ENCODE results near the gene ZFYVE28. TPM values are rescaled to one million over a fixed set of nuclear protein-coding genes. Genes with fewer than 3 reads are reported as not detected.

ZFYVE28 gene
- total RNA-seq, 1 experiment from 2014 or later, result 19.2 TPM

DNA sequence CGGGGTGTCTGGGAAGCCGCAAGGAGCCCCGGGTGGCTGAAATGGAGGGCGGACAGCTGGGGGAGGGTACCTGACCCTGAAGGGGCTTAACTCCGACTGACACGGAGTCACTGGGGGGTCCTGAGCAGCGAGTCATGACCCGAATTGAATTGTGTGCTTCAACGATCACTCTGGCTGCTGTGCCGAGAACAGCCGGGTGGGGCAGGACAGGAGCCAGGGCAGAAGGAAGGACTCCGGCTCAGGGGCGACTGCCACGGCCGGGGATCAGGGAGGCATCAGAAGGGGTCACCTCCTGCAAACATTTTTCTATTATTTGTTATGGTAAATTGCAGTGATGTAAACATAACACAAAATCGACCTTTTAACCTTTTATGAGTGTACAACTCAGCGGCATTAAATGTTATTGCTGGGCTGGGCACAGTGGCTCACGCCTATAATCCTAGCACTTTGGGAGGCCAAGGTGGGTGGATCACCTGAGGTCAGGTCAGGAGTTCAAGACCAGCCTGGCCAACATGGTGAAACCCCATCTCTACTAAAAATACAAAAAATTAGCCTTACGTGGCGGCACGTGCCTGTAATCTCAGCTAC lies 21.6 kb downstream of the ZFYVE28 start:
- Histone ChIP-seq H4K20me1 (ENCODE audit: insufficient read depth) (no peaks in the 10 kb centered on the region), H3K36me3 (ENCODE audit: control insufficient read depth in 1 of 2, insufficient read depth in 2 of 2, low read length in 2 of 2) (no peaks in the 10 kb centered on the region), H3K9ac (ENCODE audit: low read length) (no peak overlapping the region), H3K27ac (ENCODE audit: low read depth, low read length) (no peak overlapping the region), H3K9me2 (ENCODE audit: insufficient read depth) (no peaks in the 10 kb centered on the region), H3K4me2 (ENCODE audit: low read length) (no peak overlapping the region), H3K79me2 (ENCODE audit: insufficient read depth, low read length) (peaks cover 9% of the 10 kb centered on the region; the same call in 1 of the 2 replicates), H3K9me3 (ENCODE audit: control insufficient read depth in 1 of 2, insufficient read depth in 1 of 2, low read depth in 1 of 2, low read length in 2 of 2) (no peaks in the 10 kb centered on the region), H2AFZ (ENCODE audit: low read depth, low read length, poor library complexity, severe bottlenecking) (no peak overlapping the region), H3K4me3 (replicated peaks in 1 of 2; ENCODE audit: low read depth in 1 of 2, low read length in 2 of 2) (no peak overlapping the region), H3K27me3 (ENCODE audit: insufficient read depth, low read length) (no peaks in the 10 kb centered on the region), H3K4me1 (ENCODE audit: control insufficient read depth in 1 of 2, insufficient read depth in 2 of 2, low read length in 2 of 2) (peaks cover 10 to 13% of the 10 kb centered on the region in 2 experiments)
- intact Hi-C loops (cut with micrococcal nuclease), result no loop called here
- no TSS peak for BruUV-seq (replicated peaks)
- ATAC-seq, result no peak
- TF ChIP-seq CEBPB (IDR thresholded peaks at IDR 0.05; ENCODE audit: low read depth), result no peak
- TF ChIP-seq POLR2A (IDR thresholded peaks at IDR 0.05; ENCODE audit: borderline replicate concordance, extremely low read depth, insufficient read depth, insufficient read length), result no peak
- TF ChIP-seq SP1 (IDR thresholded peaks at IDR 0.05; ENCODE audit: low read depth), result no peak
- TF ChIP-seq YY1 (IDR thresholded peaks at IDR 0.05; ENCODE audit: extremely low read depth, insufficient replicate concordance, low read depth, low read length), result no peak
- no peak for TF ChIP-seq ATF3 (IDR thresholded peaks at IDR 0.05)
- no peak for TF ChIP-seq SRF (IDR thresholded peaks at IDR 0.05; ENCODE audit: low read depth)
- TF ChIP-seq, protein P1, sequence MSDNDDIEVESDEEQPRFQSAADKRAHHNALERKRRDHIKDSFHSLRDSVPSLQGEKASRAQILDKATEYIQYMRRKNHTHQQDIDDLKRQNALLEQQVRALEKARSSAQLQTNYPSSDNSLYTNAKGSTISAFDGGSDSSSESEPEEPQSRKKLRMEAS (IDR thresholded peaks at IDR 0.05), result no peak
- TF ChIP-seq ELF1 (IDR thresholded peaks at IDR 0.05; ENCODE audit: borderline replicate concordance, low read depth), result no peak
- TF ChIP-seq EZH2phosphoT487 (IDR thresholded peaks at IDR 0.05; ENCODE audit: borderline replicate concordance), result no peak
- no peak for TF ChIP-seq CBX3 (IDR thresholded peaks at IDR 0.05; ENCODE audit: low read depth)
- no peak for TF ChIP-seq CTCF (IDR thresholded peaks at IDR 0.05 in 2 of 3, conservative IDR thresholded peaks at IDR 0.05 in 1 of 3; ENCODE audit: borderline replicate concordance in 1 of 3, insufficient read depth in 1 of 3, low read depth in 2 of 3, low read length in 2 of 3)
- TF ChIP-seq TCF7L2 (IDR thresholded peaks at IDR 0.05; ENCODE audit: borderline replicate concordance, extremely low read depth, insufficient read depth, insufficient read length), result no peak
- no peak for TF ChIP-seq EZH2 (IDR thresholded peaks at IDR 0.05)
- no peak for TF ChIP-seq POLR2AphosphoS5 (IDR thresholded peaks at IDR 0.05; ENCODE audit: low read depth, low read length)
- no peak for TF ChIP-seq EGR1 (IDR thresholded peaks at IDR 0.05; ENCODE audit: low read depth)
- TF ChIP-seq SIN3A (IDR thresholded peaks at IDR 0.05; ENCODE audit: low read depth), result no peak
- TF ChIP-seq ZFX (IDR thresholded peaks at IDR 0.05), result no peak
- ChIA-PET POLR2A (no interaction called here), CTCF (no interaction called here), RAD21 (ENCODE audit: low non-redundant PET in 1 of 2, low total read pairs in 2 of 2, uncharacterized antibody in 2 of 2, unreplicated experiment in 2 of 2) (no interaction called here)
- no peak for DNase-seq (ENCODE audit: low read depth, low spot score)

Data from HCT116 (cell line).